C4-2B (cell line): ENCODE measurements around the gene VMAC.

ENCODE experiments used
- CTCF ChIP-seq: fragments of 450-650 bp; conservative IDR thresholded peaks from 2 replicates; pipeline ENCODE4 v1.5.1; 2017; ENCODE audit warnings: mild to moderate bottlenecking
- ZFX ChIP-seq: fragments of 450-650 bp; IDR thresholded peaks from 2 replicates; pipeline ENCODE4 v1.6.1; 2017

GRCh38 chr19:5949792-5950305, 45.2 kb downstream of the VMAC start:
- TF ChIP-seq CTCF, result no peak
- no peak for TF ChIP-seq ZFX
